ENCODE measurements around the gene AKAP13. TPM values are rescaled to one million over a fixed set of nuclear protein-coding genes. Genes with fewer than 3 reads are reported as not detected.
A peak's percentile ranks its signal among the peaks of the same experiment; 100 is the strongest.

The AKAP13 gene
- total RNA-seq, 1 donor from 2014 or later, result 184 TPM

DNA sequence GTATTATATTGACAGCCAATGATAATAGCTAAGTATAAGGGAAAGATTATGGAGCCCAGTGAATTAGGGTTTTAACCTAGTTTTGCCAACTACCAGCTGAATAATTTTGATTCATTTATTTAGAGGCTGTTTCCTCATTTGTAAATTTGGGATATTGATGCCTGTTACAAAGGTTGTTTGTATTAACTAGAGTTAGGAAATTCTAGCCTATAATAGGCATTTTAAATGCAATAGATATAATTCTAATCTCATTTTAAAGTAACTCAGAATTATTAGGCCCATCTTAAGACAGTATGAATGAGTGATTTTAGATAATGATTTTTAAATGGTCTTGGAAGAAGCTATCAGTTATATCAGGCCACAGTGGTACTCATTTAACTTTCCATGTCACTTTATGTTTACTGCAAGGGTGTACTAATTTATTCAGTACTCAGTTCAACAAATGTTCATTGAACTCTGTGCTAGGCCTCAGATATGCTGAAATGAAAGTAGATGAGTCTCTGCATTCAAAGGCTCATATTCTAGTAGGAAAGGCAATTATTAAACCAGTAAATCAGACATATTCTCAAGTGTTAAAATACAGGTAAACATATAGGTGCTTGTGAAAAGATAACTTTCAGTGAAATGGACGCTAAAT is 213.5 kb downstream of the AKAP13 start:
- DNase-seq (ENCODE audit: low spot score), result no peak

- DNase-seq (ENCODE audit: low spot score), result no peak
Measured at GRCh38 chr15:85595804-85596536, 215.6 kb downstream of the AKAP13 start.

GRCh38 chr15:85597155-85597815 is 216.9 kb downstream of the AKAP13 start:
- DNase-seq (ENCODE audit: low spot score), result no peak

DNA sequence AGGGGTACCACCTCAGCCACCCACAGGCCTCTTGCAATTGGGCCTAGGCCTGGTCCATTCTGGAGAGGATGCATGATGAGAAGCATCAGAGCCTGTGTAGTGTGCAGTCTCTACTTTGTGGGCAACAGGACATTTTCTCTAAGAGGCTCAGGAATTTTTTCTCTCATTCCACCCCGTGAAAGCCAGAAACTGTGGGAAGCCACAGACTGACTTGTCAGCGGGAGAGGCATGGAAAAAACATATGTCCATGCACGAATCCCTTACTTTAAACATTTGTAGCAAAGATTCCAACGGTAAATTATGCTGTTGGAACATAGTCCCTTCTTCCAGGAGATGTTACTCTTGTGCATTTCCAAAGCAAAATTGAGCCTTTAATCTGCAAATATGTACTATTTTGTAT is 217.8 kb downstream of the AKAP13 start:
- no peak for DNase-seq (ENCODE audit: low spot score)

GRCh38 chr15:85598718-85599398 is 218.5 kb downstream of the AKAP13 start:
- DNase-seq (ENCODE audit: low spot score), result no peak

- DNase-seq (ENCODE audit: low spot score), result no peak
Measured at GRCh38 chr15:85600001-85600400, 219.6 kb downstream of the AKAP13 start.

DNA sequence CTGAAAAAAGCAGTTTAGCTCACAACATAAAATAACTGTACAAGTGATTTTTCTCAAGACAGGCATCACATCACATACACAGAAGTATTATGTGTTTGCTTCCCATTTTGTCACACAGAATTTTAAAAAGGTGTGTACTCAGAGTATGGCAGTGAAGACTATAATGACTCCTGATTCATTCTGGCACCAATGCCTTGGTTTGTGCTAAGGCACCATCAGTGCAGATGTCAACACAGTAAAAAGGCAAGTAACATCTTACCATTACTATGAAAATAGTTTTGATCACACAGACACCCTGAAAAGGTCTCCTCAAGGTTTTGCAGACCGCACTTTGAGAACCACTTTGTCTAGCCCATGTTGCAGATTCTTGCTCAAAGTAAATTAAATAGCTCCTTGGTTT is 222.8 kb downstream of the AKAP13 start:
- DNase-seq (ENCODE audit: low spot score), result no peak

DNA sequence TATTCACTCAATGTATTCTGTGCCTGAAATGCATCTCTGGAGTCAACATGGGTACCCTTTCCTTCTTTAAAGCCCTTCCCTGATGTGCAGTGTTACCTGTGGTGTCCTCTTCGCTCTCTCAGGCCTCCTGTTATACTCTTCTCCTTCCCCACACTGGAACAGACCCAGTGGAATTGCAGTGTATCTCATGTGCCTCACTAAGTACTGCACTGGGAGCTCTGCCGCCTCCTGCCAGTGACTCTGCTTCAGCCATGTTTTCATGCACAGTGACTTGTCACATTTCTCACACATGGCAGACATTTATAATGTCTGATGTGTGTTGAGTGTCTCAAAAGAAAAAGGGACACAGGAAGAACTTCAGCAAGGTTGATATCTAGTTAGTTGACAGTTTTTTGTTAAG is 223.3 kb downstream of the AKAP13 start:
- DNase-seq (ENCODE audit: low spot score), result no peak

GRCh38 chr15:85604194-85604593 is 223.8 kb downstream of the AKAP13 start:
- no peak for DNase-seq (ENCODE audit: low spot score)

- no peak for DNase-seq (ENCODE audit: low spot score)
Measured at GRCh38 chr15:85606738-85607137, 226.3 kb downstream of the AKAP13 start.

DNA sequence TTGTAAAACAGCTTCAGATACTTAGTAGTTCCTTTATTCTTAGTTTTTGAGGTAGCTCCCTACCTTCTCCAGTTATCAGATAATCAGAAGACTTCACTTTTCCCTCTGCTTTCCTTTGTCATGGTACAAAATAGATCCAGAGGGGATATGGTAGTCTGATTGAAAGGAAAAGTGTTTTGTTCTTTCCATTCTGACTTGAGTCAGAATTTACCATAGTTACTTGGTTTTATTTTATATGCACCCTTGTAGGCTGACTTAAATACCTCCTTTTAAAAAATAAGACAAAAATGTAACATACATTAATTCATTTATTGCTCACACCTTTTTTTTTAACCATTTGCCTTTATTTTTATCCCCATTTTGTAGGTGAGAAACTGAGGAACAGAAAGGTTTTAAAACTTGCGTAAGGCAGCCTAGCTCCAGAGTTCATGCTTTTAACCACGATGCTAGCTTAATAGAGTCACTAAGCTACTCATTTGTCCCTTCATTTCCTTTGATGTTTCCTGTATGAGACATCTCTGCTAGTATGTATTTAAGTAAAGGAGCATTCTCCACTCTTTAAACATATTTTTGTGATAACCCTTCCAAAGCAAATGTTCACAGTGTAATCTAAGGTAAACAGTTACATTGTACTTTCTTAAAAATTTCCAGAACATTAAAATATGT is 226.9 kb downstream of the AKAP13 start:
- no peak for DNase-seq (ENCODE audit: low spot score)

DNA sequence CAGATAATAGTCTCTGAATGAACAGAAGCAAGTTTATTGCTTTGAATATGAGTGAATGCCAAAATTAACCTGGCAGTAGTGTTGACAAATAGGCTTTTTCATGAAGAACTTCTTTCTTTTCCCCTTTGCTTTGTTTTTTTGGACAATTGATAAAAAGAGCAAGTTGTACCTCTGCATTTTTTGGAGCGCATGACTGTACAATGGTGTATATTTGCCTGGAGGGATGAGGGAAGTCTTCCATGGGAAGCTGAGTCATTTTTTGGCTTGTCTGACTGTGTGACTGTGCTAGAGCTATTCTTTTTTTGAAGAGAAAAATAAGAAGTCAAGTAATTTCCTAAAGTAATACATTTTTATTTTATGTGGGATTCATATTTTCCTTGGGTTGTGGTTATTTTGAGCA is 227.4 kb downstream of the AKAP13 start:
- no peak for DNase-seq (ENCODE audit: low spot score)

GRCh38 chr15:85609492-85609891 is 229.1 kb downstream of the AKAP13 start:
- no peak for DNase-seq (ENCODE audit: low spot score)

GRCh38 chr15:85611361-85611760 is 231.0 kb downstream of the AKAP13 start:
- no peak for DNase-seq (ENCODE audit: low spot score)

GRCh38 chr15:85614059-85614458 is 233.7 kb downstream of the AKAP13 start:
- no peak for DNase-seq (ENCODE audit: low spot score)

GRCh38 chr15:85615930-85616329 is 235.5 kb downstream of the AKAP13 start:
- no peak for DNase-seq (ENCODE audit: low spot score)

GRCh38 chr15:85616549-85617110 is 236.2 kb downstream of the AKAP13 start:
- no peak for DNase-seq (ENCODE audit: low spot score)

GRCh38 chr15:85618228-85618505 is 237.8 kb downstream of the AKAP13 start:
- no peak for DNase-seq (ENCODE audit: low spot score)

- DNase-seq (ENCODE audit: low spot score), result peak; percentile 79
Measured at GRCh38 chr15:85618956-85619491, 238.6 kb downstream of the AKAP13 start.

DNA sequence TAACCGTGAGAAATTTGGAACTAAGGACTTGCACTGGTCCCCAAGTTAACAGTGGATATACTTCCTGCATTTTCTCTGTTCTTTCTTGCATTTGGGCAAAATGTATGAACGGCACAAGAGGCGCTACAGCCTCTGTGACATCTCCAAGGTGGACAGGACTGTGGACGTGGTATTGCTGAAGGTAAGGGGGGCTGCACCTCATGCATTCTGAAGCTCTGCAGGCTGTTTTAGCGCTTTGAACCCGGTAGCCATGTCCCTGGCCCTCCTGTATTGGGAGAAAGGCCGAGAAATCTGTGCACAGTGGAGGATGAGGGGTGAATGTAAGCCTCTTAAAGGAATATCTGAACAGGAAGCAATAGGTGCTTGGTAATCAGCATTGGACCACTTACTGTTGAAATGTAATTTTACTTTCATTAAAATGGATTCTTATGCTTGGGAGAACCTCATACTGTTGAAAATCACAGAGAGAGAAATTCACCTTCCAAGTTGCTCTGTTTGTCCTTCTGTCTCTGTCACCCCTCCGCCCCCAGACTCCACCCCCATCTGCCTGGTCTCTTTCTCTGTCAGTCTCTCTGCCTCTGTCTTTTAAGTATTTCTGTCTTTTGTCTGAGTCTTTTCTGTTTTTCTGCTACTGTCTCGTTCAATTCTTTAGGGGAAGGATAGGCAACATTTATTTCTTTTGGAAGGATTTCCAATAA is 239.7 kb downstream of the AKAP13 start:
- no peak for DNase-seq (ENCODE audit: low spot score)

- DNase-seq (ENCODE audit: low spot score), result no peak
Measured at GRCh38 chr15:85620690-85621049, 240.3 kb downstream of the AKAP13 start.
